HepG2 (cell line): ENCODE data around the gene ARID1A. TPM values are rescaled to one million over a fixed set of nuclear protein-coding genes. Genes with fewer than 3 reads are reported as not detected.

Experiments used
- BRD4 ChIP-seq: sonication (generic); formaldehyde crosslinking; IDR thresholded peaks from 2 replicates; pipeline ENCODE4 v1.4.0; 2020; ENCODE audit warnings: missing genetic modification reagents
- CBX1 ChIP-seq: IDR thresholded peaks from one replicate; pipeline ENCODE4 v1.6.1; 2016; ENCODE audit warnings: antibody characterized with exemption, low read depth
- CHD4 ChIP-seq: fragments of 200-600 bp; sonication (generic); IDR thresholded peaks from 2 replicates; pipeline ENCODE4 v1.7.0; 2017; ENCODE audit warnings: mild to moderate bottlenecking, low read length, borderline replicate concordance
- EEA1 ChIP-seq: sonication (generic); formaldehyde crosslinking; IDR thresholded peaks from 2 replicates; pipeline ENCODE4 v1.5.1; 2020; ENCODE audit warnings: mild to moderate bottlenecking, missing genetic modification reagents, borderline replicate concordance
- FOXK2 ChIP-seq: fragments of 450-650 bp; IDR thresholded peaks from 2 replicates; pipeline ENCODE4 v1.6.1; 2016
- GLI4 ChIP-seq: sonication (generic); formaldehyde crosslinking; IDR thresholded peaks from 2 replicates; pipeline ENCODE4 v1.5.1; 2020; ENCODE audit warnings: missing genetic modification reagents, mild to moderate bottlenecking, moderate library complexity, borderline replicate concordance
- GPN1 ChIP-seq: sonication (generic); formaldehyde crosslinking; IDR thresholded peaks from 2 replicates; pipeline ENCODE4 v1.5.1; 2020; ENCODE audit warnings: missing genetic modification reagents, borderline replicate concordance
- HHEX ChIP-seq: IDR thresholded peaks from 2 replicates; pipeline ENCODE4 v1.6.1; 2016; ENCODE audit warnings: control low read depth
- NFE2L1 ChIP-seq: sonication (generic); formaldehyde crosslinking; IDR thresholded peaks from 2 replicates; pipeline ENCODE4 v1.4.0; 2020; ENCODE audit warnings: missing genetic modification reagents, mild to moderate bottlenecking, borderline replicate concordance
- NPAS2 ChIP-seq: sonication (generic); formaldehyde crosslinking; IDR thresholded peaks from 2 replicates; pipeline ENCODE4 v1.8.0; 2022; ENCODE audit warnings: mild to moderate bottlenecking, missing genetic modification reagents, borderline replicate concordance
- POLR2G ChIP-seq: fragments of 200-400 bp; formaldehyde crosslinking; IDR thresholded peaks from 2 replicates; pipeline ENCODE4 v1.6.1; 2018; ENCODE audit warnings: mild to moderate bottlenecking, low read depth, low read length, moderate library complexity
- PPARG ChIP-seq: conservative IDR thresholded peaks from 2 replicates; pipeline ENCODE4 v1.6.1; 2016; ENCODE audit warnings: missing biosample characterization, missing genetic modification reagents
- RFX1 ChIP-seq: fragments of 450-650 bp; IDR thresholded peaks from 2 replicates; pipeline ENCODE4 v1.6.1; 2017
- SYNCRIP ChIP-seq: fragments of 200-400 bp; formaldehyde crosslinking; IDR thresholded peaks from 2 replicates; pipeline ENCODE4 v1.6.1; 2018; ENCODE audit warnings: mild to moderate bottlenecking, low read depth, low read length; ENCODE audit not compliant: insufficient read depth
- ZNF251 ChIP-seq: sonication (generic); formaldehyde crosslinking; IDR thresholded peaks from 2 replicates; pipeline ENCODE4 v1.9.0; 2021; ENCODE audit warnings: mild to moderate bottlenecking, missing genetic modification reagents
- ZNF367 ChIP-seq: sonication (generic); formaldehyde crosslinking; IDR thresholded peaks from 2 replicates; pipeline ENCODE4 v1.4.0; 2020; ENCODE audit warnings: missing genetic modification reagents, borderline replicate concordance
- ZNF501 ChIP-seq: sonication (generic); formaldehyde crosslinking; IDR thresholded peaks from 2 replicates; pipeline ENCODE4 v1.5.1; 2020; ENCODE audit warnings: mild to moderate bottlenecking, moderate library complexity, missing genetic modification reagents
- ZNF562 ChIP-seq: sonication (generic); formaldehyde crosslinking; IDR thresholded peaks from 2 replicates; pipeline ENCODE4 v1.8.0; 2022; ENCODE audit warnings: missing genetic modification reagents, borderline replicate concordance
- polyA plus RNA-seq, 8 experiments: library from polyadenylated mRNA; depleted of rRNA in 3 of 8; stranded (reverse) in 7 of 8; unstranded in 1 of 8; fragments of >200 nt; fragmentation: Illumina TruSeq in 4 of 8; extraction: Trizol in 4 of 8; gene quantifications; 2 replicates each; pipeline versions ENCODE4 v1.2.1 to v1.2.3, GENCODE V29; 2011 to 2016; ENCODE audit warnings: low read depth in 4 of 8, missing spikeins in 1 of 8, mixed read lengths in 1 of 8; ENCODE audit not compliant: insufficient read depth in 1 of 8
- total RNA-seq, 5 experiments: library from RNA; depleted of rRNA; stranded (reverse); fragments of >200 nt; fragmentation: Illumina TruSeq; extraction: Trizol; gene quantifications; 2 replicates each; pipeline ENCODE4 v1.2.3, GENCODE V29; 2016; ENCODE audit warnings: low read depth in 1 of 5
- TF ChIP-seq, protein P1 (sequence below): sonication (generic); formaldehyde crosslinking; IDR thresholded peaks from 2 replicates; pipeline ENCODE4 v1.4.0; 2020; ENCODE audit warnings: missing genetic modification reagents; ENCODE audit errors: not compliant biosample characterization
- TF ChIP-seq, protein P2 (sequence below): sonication (generic); formaldehyde crosslinking; IDR thresholded peaks from 2 replicates; pipeline ENCODE4 v1.5.1; 2020; ENCODE audit warnings: mild to moderate bottlenecking, missing genetic modification reagents
- TF ChIP-seq, protein P3 (sequence below): sonication (generic); formaldehyde crosslinking; IDR thresholded peaks from 2 replicates; pipeline ENCODE4; 2020; ENCODE audit warnings: missing genetic modification reagents, mild to moderate bottlenecking, borderline replicate concordance
- TF ChIP-seq, protein P4 (sequence below): IDR thresholded peaks from 2 replicates; pipeline ENCODE4 v1.6.1; 2016; ENCODE audit warnings: missing biosample characterization, missing genetic modification reagents, low read depth

The ARID1A gene
- total and polyA plus RNA-seq, 2 of the 13 experiments (the other 11 are each of a cell fraction or from before 2014, with no cell fraction given): 11.9 to 15.9 TPM

DNA sequence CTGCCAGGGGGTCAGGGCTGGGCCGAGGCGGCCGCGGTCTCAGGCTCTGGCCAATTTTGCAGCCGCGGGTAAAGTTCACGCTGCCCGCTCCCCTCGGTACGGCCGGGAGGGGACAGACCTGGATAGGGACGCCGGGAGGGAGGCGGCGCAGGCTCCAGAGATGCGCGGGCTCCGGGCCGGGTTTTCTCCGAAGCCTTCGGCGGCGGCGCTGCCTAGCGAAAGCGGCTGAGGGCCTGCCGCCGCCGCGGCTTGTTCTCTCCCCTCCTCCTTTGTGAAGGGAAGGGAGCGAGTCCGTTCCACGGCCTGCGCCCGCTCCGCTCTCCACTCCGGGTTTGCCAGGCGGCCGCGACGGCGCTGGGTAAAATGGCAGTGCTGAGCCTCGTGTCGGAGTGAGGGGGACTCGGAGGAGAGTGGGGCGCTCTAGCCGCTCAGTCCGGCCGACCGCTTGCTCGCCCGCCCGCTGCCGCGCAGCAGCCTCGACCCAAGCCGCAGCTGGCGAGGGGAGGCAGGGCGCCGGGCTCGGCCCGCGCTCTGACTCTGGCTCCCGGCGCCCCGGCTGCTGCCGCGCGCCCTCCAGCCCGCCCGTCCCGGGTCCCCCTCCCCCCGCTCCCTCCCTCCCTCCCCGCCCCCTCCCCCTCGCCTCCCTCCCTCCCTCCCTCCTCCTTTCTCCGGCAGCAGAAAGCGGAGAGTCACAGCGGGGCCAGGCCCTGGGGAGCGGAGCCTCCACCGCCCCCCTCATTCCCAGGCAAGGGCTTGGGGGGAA, at the start of gene ARID1A (continued):
- no peak for TF ChIP-seq ZNF562 (CRISPR knock-in tag)
- TF ChIP-seq RFX1: no peak
- peak; percentile 93 for TF ChIP-seq POLR2G
- no peak for TF ChIP-seq GLI4 (CRISPR knock-in tag)
- TF ChIP-seq, protein P1, sequence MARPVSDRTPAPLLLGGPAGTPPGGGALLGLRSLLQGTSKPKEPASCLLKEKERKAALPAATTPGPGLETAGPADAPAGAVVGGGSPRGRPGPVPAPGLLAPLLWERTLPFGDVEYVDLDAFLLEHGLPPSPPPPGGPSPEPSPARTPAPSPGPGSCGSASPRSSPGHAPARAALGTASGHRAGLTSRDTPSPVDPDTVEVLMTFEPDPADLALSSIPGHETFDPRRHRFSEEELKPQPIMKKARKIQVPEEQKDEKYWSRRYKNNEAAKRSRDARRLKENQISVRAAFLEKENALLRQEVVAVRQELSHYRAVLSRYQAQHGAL (CRISPR knock-in tag): no peak
- TF ChIP-seq ZNF501: peak; percentile 90
- TF ChIP-seq BRD4 (CRISPR knock-in tag): peak; percentile 96
- no peak for TF ChIP-seq CHD4
- no peak for TF ChIP-seq FOXK2
- TF ChIP-seq SYNCRIP: no peak
- TF ChIP-seq, protein P2, sequence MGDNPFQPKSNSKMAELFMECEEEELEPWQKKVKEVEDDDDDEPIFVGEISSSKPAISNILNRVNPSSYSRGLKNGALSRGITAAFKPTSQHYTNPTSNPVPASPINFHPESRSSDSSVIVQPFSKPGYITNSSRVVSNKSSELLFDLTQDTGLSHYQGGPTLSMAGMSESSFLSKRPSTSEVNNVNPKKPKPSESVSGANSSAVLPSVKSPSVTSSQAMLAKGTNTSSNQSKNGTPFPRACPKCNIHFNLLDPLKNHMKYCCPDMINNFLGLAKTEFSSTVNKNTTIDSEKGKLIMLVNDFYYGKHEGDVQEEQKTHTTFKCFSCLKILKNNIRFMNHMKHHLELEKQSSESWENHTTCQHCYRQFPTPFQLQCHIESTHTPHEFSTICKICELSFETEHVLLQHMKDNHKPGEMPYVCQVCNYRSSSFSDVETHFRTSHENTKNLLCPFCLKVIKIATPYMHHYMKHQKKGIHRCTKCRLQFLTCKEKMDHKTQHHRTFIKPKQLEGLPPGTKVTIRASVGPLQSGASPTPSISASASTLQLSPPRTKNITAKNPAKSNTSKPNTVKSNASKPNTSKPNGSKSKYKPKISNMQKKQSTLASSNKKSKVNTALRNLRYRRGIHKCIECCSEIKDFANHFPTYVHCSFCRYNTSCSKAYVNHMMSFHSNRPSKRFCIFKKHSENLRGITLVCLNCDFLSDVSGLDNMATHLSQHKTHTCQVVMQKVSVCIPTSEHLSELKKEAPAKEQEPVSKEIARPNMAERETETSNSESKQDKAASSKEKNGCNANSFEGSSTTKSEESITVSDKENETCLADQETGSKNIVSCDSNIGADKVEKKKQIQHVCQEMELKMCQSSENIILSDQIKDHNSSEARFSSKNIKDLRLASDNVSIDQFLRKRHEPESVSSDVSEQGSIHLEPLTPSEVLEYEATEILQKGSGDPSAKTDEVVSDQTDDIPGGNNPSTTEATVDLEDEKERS (CRISPR knock-in tag): peak; percentile 71; the same call in 1 of the 2 replicates
- peak; percentile 67 for TF ChIP-seq PPARG (CRISPR knock-in tag)
- TF ChIP-seq ZNF251: 0 out of 2 replicates have a peak, but pooled peaks have one; percentile 46
- TF ChIP-seq EEA1: peak; percentile 91; the same call in 1 of the 2 replicates
- TF ChIP-seq NFE2L1 (CRISPR knock-in tag): no peak
- TF ChIP-seq, protein P3, sequence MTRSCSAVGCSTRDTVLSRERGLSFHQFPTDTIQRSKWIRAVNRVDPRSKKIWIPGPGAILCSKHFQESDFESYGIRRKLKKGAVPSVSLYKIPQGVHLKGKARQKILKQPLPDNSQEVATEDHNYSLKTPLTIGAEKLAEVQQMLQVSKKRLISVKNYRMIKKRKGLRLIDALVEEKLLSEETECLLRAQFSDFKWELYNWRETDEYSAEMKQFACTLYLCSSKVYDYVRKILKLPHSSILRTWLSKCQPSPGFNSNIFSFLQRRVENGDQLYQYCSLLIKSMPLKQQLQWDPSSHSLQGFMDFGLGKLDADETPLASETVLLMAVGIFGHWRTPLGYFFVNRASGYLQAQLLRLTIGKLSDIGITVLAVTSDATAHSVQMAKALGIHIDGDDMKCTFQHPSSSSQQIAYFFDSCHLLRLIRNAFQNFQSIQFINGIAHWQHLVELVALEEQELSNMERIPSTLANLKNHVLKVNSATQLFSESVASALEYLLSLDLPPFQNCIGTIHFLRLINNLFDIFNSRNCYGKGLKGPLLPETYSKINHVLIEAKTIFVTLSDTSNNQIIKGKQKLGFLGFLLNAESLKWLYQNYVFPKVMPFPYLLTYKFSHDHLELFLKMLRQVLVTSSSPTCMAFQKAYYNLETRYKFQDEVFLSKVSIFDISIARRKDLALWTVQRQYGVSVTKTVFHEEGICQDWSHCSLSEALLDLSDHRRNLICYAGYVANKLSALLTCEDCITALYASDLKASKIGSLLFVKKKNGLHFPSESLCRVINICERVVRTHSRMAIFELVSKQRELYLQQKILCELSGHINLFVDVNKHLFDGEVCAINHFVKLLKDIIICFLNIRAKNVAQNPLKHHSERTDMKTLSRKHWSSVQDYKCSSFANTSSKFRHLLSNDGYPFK: peak; percentile 70
- TF ChIP-seq, protein P4, sequence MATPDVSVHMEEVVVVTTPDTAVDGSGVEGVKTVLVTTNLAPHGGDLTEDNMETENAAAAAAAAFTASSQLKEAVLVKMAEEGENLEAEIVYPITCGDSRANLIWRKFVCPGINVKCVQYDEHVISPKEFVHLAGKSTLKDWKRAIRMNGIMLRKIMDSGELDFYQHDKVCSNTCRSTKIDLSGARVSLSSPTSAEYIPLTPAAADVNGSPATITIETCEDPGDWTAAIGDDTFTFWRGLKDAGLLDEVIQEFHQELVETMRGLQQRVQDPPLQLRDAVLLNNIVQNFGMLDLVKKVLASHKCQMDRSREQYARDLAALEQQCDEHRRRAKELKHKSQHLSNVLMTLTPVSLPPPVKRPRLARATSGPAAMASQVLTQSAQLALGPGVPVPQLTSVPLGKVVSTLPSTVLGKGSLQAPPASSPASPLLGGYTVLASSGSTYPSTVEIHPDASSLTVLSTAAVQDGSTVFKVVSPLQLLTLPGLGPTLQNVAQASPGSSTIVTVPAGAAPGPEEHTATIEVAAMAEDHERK (CRISPR knock-in tag): peak; percentile 66; the same call in 1 of the 2 replicates
- TF ChIP-seq CBX1: no peak
- no peak for TF ChIP-seq GPN1 (CRISPR knock-in tag)
- no peak for TF ChIP-seq NPAS2
- TF ChIP-seq HHEX (CRISPR knock-in tag): no peak; the same call in 1 of the 2 replicates
- 0 out of 2 replicates have a peak, but pooled peaks have one; percentile 19 for TF ChIP-seq ZNF367
